NCI-H146 treated with DMSO at 0.1 percent for 48 hours (cell line): ENCODE results near the gene RTN4R.
"Not testable (repeated sequence)": the region's sequence is repeated elsewhere in the genome, so short reads cannot be mapped to it uniquely, and the experiment has no call there.

ENCODE experiments used
- DNase-seq: peaks from one replicate; lab custom pipeline; 2025; ENCODE audit not compliant: unreplicated experiment; lab: John Stamatoyannopoulos, UW

Gene RTN4R

GRCh38 chr22:20268279-20269012, at the start of gene RTN4R:
Gene RTN4R, minus strand, starts transcription at chr22:20268318. Its CDS starts 226 bp downstream, at chr22:20268092.
- peak; percentile 1 for DNase-seq

DNA sequence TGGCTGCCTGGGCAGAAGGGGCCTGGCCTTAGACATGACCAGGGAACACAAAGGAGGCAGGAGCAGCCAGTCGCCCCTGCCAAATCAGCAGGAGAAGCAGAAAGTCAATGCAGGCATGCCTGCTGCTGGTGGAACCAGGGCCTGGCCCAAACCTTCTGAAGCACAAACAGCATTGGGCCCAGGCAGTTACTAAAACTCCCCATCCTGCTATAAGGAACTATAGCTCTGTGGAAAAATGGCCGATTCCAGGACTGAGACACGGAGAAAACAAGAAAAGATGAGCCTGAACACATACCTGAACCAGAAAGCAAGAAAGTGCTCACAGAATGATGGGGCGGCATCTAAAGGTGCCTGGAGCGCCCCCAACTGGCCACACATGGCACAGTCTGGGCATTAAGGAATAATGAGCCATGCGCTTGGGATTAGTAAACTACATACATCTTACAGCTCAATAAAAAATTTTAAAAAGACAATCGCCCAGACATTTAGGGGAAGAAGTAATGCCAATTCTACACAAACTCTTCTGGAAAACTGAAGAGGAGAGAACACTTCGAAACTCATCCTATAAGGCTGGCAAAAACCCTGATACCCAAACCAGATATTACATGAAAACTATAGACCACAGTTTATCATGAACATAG, 49.4 kb upstream of the RTN4R start:
- DNase-seq: not testable (repeated sequence)

GRCh38 chr22:20316844-20317401, 48.8 kb upstream of the RTN4R start:
- no peak for DNase-seq

GRCh38 chr22:20316217-20316843, 48.2 kb upstream of the RTN4R start:
- no peak for DNase-seq

DNA sequence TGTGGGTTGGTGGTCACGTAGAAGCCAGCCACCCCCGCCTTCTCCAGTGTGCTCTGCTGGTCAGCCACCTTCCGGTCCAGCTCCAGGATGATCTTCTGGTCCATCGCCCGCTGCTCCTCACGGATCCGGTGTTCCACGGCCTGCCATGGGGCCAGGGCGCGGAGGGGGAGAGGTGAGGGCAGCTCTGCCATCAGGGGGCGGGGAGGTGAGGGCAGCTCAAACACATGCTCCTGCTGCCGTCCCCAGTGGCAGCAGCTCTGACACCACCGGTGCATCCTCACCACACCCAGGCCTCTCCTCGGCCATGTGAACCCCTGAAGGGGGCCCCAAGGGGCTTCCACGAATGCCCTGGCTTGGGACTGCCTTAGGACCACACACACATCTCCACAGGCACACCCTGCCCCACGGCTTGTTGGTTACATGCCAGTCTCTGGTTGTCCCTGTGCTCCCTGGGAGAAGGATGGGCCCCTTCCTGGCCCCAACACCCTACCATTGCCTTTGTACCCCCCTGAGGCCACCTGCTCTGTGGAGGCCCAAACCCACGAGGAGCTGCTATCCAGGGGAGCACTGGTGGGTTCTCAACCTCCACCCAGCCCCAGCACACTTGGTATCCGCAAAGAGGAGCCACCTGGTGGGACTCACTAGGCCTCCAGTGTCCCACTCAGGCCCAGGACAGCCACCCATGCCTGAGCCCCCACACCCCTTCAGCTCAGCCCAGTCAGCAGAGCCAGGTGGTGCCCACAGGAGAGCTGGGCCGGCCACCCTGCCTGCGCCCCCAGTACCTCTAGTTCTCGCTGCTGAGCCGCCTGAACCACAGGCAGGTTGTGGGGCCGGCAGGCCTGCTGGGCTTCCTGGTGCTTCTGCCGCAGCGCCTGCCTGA, 47.5 kb upstream of the RTN4R start:
- no peak for DNase-seq

GRCh38 chr22:20314741-20315336, 46.7 kb upstream of the RTN4R start:
- DNase-seq: not testable (repeated sequence)

GRCh38 chr22:20314206-20314605, 46.1 kb upstream of the RTN4R start:
- not testable (repeated sequence) for DNase-seq

GRCh38 chr22:20313306-20314077, 45.4 kb upstream of the RTN4R start:
- DNase-seq: not testable (repeated sequence)

GRCh38 chr22:20312396-20313191, 44.5 kb upstream of the RTN4R start:
- no peak for DNase-seq

GRCh38 chr22:20311249-20312062, 43.3 kb upstream of the RTN4R start:
- DNase-seq: not testable (repeated sequence)

GRCh38 chr22:20310773-20311172, 42.7 kb upstream of the RTN4R start:
- not testable (repeated sequence) for DNase-seq

DNA sequence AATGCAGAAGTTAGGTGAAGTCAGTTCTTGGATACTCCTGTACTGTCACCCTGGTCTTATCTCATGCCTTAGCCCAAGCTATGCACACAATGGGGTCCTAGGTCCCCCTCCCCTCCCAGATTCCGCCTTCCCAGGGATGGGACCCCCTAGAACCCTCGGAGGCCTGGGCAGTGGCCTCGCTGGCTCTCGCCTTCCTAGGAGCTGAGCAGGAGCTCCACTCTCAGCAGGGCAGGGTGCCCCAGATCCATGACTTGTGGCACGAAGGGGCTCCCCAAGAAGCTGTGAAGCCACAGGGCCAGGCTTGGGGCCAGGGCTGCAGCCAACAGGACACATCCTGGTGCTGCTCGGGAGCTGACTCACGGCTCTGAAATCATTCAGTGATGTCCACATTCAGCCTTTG, 42.1 kb upstream of the RTN4R start:
- not testable (repeated sequence) for DNase-seq

GRCh38 chr22:20308806-20309650, 40.9 kb upstream of the RTN4R start:
- DNase-seq: not testable (repeated sequence)

- DNase-seq: not testable (repeated sequence)
Observed at GRCh38 chr22:20307448-20308447, 39.6 kb upstream of the RTN4R start.

DNA sequence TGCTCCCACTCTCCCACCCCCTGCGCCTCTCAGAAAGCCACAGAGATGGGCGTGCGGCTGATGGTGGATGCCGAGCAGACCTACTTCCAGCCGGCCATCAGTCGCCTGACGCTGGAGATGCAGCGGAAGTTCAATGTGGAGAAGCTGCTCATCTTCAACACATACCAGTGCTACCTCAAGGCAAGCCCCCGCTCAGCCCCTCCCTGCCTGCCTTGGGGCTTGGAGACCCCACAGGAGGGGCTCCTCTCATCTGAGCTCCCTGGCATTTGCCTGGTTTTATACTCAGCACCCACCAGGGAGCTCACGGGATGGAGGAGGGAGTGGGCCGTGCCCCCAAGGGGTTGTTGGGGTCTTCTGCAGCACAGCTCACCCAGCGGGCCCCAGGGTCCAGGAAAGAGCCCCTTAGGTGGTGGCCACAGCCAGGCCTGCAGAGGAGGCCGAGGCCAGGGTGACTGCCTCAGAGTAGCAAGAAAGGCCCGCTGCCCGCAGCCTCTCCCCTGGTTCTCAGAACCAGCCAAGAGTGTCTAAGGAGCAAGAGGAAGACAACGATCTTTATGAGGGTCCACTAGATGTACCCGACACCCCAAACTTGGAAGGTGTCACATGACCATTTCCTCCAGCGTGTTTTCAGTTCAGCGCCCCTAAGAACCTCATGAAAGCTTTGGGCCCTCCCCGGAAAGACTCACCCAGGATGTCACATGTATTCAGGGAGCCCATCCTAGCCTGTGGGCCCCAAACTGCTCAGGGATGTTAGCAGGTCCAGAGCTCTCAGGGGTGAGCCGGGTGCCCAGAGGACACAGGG, 38.7 kb upstream of the RTN4R start:
- not testable (repeated sequence) for DNase-seq
